Smooth muscle cell of the pulmonary artery (primary cell): ENCODE measurements around the gene CDIPT. TPM values are rescaled to one million over a fixed set of nuclear protein-coding genes. Genes with fewer than 3 reads are reported as not detected.

Source experiments
- total RNA-seq: library from RNA; depleted of rRNA; stranded (reverse); fragments of >200 nt; gene quantifications from 2 replicates; pipeline ENCODE4 v1.2.3, GENCODE V29; 2014

The CDIPT gene
- total RNA-seq, result 101 and 114 TPM in 2 replicates

GRCh38 chr16:29862884-29863668, at the start of gene CDIPT:
Gene CDIPT, minus strand, starts transcription at chr16:29863226. Its CDS starts 369 bp downstream, at chr16:29862857.

GRCh38 chr16:29900102-29900887, 37.3 kb upstream of the CDIPT start, which contains the start of gene ASPHD1:
Gene ASPHD1, plus strand, starts transcription at chr16:29900488. Its CDS starts 484 bp downstream, at chr16:29900972.

GRCh38 chr16:29899516-29900101, 36.6 kb upstream of the CDIPT start, which contains the start of gene SEZ6L2:
Gene SEZ6L2, minus strand, starts transcription at chr16:29899550. Its CDS starts 531 bp downstream, at chr16:29899019.

GRCh38 chr16:29820271-29820701, 42.7 kb downstream of the CDIPT start, which contains the start of gene MVP:
Gene MVP, plus strand, starts transcription at chr16:29820462. Its CDS starts 10,088 bp downstream, at chr16:29830550.

GRCh38 chr16:29815793-29816693, 47.0 kb downstream of the CDIPT start, which contains the start of gene PAGR1:
Gene PAGR1, plus strand, starts transcription at chr16:29816152. Its CDS starts 374 bp downstream, at chr16:29816526.

GRCh38 chr16:29811896-29812665, 50.9 kb downstream of the CDIPT start, which contains the start of gene PRRT2:
Gene PRRT2, plus strand, starts transcription at chr16:29812193. Its CDS starts 862 bp downstream, at chr16:29813055.

Other genes with a start within 250 kb of the CDIPT start
- gene SPN, start 200.0 kb downstream of the CDIPT start, total RNA-seq, result not detected in 2 replicates
- gene QPRT, start 184.0 kb downstream of the CDIPT start, total RNA-seq, result 5.2 and 13.9 TPM in 2 replicates
- gene C16orf54, start 117.2 kb downstream of the CDIPT start, total RNA-seq, result not detected in 2 replicates
- gene ZG16, start 85.0 kb downstream of the CDIPT start, total RNA-seq, result not detected in 2 replicates
- 9.8 and 11.4 TPM in 2 replicates for gene KIF22, start 72.5 kb downstream of the CDIPT start, total RNA-seq
- 166 and 199 TPM in 2 replicates for gene MAZ, start 56.7 kb downstream of the CDIPT start, total RNA-seq
- gene PRRT2, start 51.0 kb downstream of the CDIPT start, total RNA-seq, result 1.2 and 1.8 TPM in 2 replicates
- gene PAGR1, start 47.1 kb downstream of the CDIPT start, total RNA-seq, result 11.6 and 13.3 TPM in 2 replicates
- 320 and 476 TPM in 2 replicates for gene MVP, start 42.8 kb downstream of the CDIPT start, total RNA-seq
- gene SEZ6L2, start 36.3 kb upstream of the CDIPT start, total RNA-seq, result 65.5 and 78.6 TPM in 2 replicates
- gene ASPHD1, start 37.3 kb upstream of the CDIPT start, total RNA-seq, result 8.8 and 12.8 TPM in 2 replicates
- gene KCTD13, start 63.0 kb upstream of the CDIPT start, total RNA-seq, result 7.3 and 12.1 TPM in 2 replicates
- gene TMEM219, start 98.9 kb upstream of the CDIPT start, total RNA-seq, result 81.6 and 84.1 TPM in 2 replicates
- 57.6 and 60.2 TPM in 2 replicates for gene TAOK2, start 110.6 kb upstream of the CDIPT start, total RNA-seq
- gene HIRIP3, start 132.4 kb upstream of the CDIPT start, total RNA-seq, result 5.6 and 5.9 TPM in 2 replicates
- gene INO80E, start 133.0 kb upstream of the CDIPT start, total RNA-seq, result 15.2 and 23.6 TPM in 2 replicates
- 0.20 and 0.33 TPM in 2 replicates for gene DOC2A, start 147.8 kb upstream of the CDIPT start, total RNA-seq
- gene C16orf92, start 160.0 kb upstream of the CDIPT start, total RNA-seq, result not detected in 2 replicates
- 0.10 and 0.26 TPM in 2 replicates for gene TLCD3B, start 168.0 kb upstream of the CDIPT start, total RNA-seq
- gene ALDOA, start 202.5 kb upstream of the CDIPT start, total RNA-seq, result 1,333 and 1,606 TPM in 2 replicates
- 124 and 137 TPM in 2 replicates for gene PPP4C, start 212.8 kb upstream of the CDIPT start, total RNA-seq
- gene TBX6, start 228.7 kb upstream of the CDIPT start, total RNA-seq, result 0.13 and 0.20 TPM in 2 replicates
- gene YPEL3, start 233.0 kb upstream of the CDIPT start, total RNA-seq, result 13.8 and 27.0 TPM in 2 replicates